ENCODE data around the gene KCNMB4.
"Not testable (repeated sequence)": the region's sequence is repeated elsewhere in the genome, so short reads cannot be mapped to it uniquely, and the experiment has no call there.

KCNMB4 gene

GRCh38 chr12:70379846-70380245, 13.8 kb downstream of the KCNMB4 start:
- DNase-seq: no peak

- no peak for DNase-seq
Measured at GRCh38 chr12:70383484-70383883, 17.4 kb downstream of the KCNMB4 start.

DNA sequence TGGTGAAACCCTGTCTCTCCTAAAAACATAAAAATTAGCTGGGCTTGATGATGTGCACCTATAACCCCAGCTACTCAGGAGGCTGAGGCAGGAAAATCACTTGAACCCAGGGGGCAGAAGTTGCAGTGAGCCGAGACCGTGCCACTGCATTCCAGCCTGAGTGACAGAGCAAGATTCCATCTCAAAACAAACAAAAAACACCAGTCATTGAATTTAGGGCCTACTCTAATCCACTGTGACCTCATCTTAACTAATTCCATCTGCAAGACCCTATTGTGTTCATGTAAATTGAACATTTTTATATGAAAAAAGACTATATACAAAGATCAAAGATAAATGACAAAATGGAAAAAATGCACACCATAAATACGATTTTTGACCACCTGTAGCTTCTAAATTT, 17.8 kb downstream of the KCNMB4 start:
- DNase-seq: no peak

DNA sequence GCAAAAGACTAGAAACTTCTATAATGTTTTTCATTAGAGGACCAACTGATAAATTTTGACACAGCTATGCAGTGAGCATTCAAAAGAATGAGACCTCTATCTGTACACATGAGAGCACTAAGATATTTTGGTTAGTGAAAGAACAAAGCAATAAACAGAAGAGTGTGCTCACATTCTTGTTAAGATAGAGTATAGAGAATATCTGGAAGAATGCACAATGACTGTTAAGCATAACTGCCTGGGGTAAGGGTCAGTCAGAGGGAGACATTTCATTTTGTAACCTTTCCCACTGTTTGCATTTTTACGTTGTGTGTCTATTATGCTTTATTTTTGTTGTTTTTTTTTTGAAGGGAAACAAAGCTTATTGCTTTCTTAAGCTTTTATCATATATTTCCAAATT, 20.7 kb downstream of the KCNMB4 start:
- DNase-seq: no peak

DNA sequence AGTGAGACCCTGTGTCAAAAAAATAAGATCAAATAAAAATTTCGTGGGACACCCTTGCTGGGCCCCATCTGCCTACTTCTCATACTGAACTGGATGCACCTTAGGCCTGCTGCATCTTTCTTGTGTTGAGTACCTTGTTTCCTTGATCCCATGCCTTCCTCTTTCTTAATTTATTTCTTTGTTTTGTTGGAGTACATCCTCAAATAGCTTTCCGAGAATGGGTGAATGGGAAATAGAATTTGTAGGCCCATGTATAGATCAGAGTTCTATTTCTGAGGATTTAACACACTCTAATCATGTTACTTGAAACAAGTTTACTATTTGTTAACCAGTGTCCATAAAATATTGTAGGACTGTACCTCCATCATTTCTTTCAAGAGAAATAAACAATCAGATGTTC, 23.6 kb downstream of the KCNMB4 start:
- no peak for DNase-seq

DNA sequence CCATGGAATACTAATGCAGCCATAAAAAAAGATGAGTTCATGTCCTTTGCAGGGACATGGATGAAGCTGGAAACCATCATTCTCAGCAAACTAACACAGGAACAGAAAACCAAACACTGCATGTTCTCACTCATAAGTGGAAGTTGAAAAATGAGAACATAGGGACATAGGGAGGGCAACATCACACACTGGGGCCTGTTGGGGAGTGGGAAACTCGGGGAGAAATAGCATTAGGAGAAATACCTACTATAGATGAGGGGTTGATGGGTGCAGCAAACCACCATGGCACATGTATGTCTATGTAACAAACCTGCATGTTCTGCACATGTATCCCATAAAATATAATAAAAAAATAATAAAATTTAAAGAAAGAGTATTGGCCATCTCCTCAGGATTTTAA, 26.5 kb downstream of the KCNMB4 start:
- not testable (repeated sequence) for DNase-seq

GRCh38 chr12:70393787-70394499, 27.9 kb downstream of the KCNMB4 start:
- DNase-seq: no peak

DNA sequence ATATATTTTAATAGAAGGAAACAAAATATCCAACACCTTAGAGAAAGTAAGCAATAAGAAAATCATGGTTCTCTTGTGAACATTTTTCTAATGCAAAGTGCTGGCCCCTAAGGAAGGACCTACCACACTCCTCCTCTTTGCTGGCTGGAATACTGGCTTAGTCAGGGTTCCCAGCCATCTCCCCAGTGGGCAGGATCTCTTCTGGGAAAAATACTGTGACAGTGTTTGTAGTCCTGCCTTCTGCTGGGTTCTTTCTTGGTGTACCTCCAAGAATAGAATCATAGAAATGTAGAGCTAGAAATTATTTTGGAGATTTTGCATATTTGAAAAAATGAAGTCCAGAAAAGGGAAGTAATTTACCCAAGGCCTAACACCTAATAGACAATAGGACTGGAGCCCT, 31.9 kb downstream of the KCNMB4 start:
- no peak for DNase-seq

GRCh38 chr12:70398862-70399261, 32.8 kb downstream of the KCNMB4 start:
- no peak for DNase-seq

- no peak for DNase-seq
Measured at GRCh38 chr12:70399311-70399710, 33.2 kb downstream of the KCNMB4 start.

DNA sequence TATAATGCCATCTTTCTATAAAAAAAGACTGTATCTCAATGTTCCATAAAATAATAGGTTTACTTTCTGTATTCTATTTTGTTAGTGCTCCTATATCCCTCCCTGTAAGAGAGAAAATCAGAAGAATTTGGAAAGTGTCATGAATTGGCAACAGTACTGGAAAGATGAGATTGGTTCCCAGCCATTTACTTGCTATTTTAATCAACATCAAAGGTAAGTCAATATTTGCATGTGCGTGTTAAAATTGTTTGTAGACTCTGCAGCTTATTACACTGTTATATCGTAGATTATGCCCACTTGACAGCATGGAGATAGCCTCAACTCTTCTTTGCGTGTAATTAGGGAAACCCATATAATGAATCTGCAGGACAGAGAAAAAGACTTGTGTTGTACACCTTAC, 34.0 kb downstream of the KCNMB4 start:
- no peak for DNase-seq

GRCh38 chr12:70402597-70402996, 36.5 kb downstream of the KCNMB4 start:
- DNase-seq: no peak

DNA sequence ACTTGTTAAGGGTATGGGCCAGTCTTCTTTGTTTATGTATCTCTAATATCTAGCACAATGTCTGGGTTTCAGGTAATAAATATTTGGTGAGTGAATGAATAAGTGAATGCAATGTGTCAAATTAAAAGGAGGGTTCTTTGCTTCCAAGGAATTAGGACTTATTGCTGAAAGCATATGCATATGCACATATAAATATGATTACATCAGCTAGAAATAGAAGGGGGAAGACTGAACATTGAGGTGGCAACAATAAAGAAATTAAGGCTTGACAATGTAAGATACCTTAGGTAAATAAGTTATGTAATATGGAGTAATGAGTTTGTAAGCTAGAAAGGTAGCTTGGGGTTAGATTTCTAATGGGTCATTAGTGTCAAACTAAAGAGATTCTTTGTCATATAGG, 37.7 kb downstream of the KCNMB4 start:
- no peak for DNase-seq

DNA sequence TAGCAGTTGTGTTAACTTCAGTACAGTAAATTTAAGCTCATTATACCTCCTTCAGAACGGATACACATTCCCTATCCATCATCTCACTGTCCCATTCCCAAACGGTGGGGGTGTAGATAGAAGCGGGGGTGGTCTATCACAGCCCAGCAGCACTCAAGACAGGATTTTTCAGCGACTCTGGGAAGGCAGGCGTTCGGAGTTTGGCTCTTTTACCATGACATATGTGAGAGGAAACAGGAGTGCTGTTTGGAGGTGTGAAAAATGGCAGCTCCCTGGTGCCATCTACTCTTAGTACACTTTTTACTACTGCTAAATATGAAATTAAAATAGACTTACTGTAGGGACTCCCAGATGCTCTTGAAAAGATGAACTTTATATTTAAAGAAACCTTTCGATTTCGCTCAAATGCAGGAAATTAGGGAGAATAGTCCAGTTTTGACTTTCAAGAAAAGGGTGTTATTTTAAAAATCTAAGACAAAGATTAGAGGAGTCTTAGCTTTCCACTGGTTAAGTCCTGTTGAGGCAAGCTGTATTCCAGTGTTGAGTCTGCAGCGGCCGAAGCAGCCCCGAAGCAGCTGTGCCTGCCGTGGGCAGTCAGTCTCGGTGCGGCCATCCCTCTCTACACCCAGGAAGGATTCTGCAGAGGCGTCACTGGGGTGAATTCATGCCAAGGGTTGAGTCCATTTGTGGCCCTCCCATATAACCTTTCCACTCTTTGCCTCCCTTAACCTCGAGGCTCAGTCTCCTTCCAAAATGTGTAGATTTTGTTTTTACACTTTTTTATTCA, 42.1 kb downstream of the KCNMB4 start:
- no peak for DNase-seq

DNA sequence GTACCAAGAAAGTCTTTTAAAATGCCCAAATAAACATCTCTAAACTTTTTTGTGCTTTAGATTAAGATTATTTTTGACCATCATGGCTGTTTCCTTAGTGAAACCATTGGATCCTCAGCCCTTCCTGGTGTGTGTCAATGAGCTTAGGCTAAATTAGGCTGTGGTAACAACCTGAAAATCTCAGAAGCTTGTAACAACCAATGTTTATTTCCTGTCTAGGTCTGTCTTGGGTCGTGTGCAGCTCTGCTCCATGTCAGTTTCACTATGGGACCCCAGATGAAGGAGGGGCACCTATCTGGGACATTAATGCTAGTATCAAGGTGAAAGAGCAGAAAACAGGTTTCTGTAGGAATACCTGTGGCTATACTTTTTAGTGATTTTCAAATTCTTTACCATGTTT, 49.9 kb downstream of the KCNMB4 start:
- DNase-seq: no peak

- DNase-seq: no peak
Measured at GRCh38 chr12:70417121-70417520, 51.0 kb downstream of the KCNMB4 start.

- DNase-seq: no peak
Measured at GRCh38 chr12:70418101-70418500, 52.0 kb downstream of the KCNMB4 start.

- DNase-seq: no peak
Measured at GRCh38 chr12:70422631-70423030, 56.5 kb downstream of the KCNMB4 start.

GRCh38 chr12:70426620-70427019, 60.5 kb downstream of the KCNMB4 start:
- no peak for DNase-seq

DNA sequence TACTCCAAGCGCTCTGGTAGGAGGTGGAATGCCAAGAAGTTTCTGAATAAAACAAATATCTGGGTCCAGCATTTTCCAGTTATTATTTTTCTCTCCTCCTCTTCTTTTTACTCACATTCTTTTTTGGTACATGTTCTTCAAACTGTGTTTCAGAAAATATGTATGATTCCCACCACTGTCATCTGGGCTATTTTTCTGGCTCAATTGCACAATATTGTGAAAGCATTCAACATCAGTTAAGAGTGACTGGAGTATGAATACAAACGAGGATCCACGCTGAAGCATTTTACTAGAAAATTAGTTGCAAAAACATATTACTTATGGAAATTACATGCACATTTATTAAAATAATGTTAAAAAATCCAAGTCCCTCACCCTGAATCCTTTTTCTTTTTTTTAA, 61.5 kb downstream of the KCNMB4 start:
- no peak for DNase-seq

- no peak for DNase-seq
Measured at GRCh38 chr12:70430400-70430799, 64.3 kb downstream of the KCNMB4 start.

DNA sequence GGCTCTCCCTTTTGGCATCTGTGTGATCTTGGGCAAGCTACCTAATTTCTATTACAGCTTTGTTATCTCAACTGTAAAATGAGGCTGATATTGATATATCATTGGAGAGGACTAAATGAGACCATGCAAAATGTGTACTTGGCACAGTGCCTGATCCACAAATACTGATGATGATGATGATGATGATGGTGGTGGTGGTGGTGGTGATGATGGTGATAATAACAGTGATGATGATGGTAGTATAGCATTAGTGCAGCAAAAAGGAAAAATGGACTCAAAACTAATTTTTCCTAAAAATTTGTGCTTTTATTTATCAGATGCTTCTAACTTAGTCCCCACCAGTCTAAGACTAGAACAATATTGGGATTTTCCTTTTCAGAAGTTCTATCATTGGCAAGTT, 70.7 kb downstream of the KCNMB4 start:
- DNase-seq: no peak

DNA sequence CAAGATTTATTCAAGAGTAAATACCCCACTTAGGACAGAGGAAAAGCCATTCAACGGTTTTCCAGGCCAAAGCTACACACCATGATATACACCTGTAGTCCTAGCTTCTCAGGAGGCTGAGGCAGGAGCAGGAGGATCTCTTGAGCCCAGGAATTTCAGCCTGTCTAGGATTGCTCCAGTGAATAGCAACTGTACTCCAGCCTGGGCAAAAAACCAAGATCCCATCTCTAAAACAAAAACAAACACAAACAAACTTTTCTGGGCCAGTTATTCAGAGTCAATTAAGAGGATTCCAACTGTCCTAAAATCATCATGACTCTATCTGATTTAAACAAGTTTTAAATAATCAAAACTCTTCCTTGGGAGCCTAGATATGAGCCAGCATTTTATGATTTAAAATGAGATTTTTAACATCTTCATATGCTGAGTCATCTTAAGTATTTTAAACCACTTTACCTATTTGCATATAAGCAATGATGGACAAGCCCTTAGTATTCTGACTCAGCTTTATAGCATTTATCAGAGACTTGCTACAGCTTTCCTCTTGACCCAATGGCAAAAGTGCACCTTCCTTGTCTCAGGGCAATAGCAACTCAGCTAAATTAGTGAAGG, 77.1 kb downstream of the KCNMB4 start:
- no peak for DNase-seq

DNA sequence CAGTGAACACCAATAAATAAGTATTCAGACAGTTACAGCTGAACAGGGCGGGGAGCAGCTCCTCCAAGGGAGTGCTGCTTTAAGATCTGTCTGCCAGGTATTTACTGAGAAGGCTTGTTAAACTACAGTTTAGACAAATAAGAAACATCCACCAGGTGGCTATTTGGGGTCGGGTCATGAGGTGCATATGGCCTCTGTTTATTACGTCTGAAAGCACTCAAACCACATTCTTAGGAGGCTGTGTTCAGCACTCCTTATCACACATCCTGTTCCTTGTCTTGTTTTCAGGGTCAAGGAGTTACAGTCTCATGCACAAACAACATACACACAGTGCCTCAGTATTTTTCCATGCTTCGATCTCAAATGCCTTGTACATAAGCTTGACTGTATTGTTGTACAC, 78.8 kb downstream of the KCNMB4 start:
- DNase-seq: no peak
